HG03442 (cell line): Measurements from ENCODE around the gene FAM163A.

Source experiments
- ATAC-seq: cut with Tn5 transposase; IDR thresholded peaks from one replicate; pipeline ENCODE4 v1.9.1; 2021; ENCODE audit warnings: mild to moderate bottlenecking, moderate library complexity; ENCODE audit not compliant: unreplicated experiment

Gene FAM163A

DNA sequence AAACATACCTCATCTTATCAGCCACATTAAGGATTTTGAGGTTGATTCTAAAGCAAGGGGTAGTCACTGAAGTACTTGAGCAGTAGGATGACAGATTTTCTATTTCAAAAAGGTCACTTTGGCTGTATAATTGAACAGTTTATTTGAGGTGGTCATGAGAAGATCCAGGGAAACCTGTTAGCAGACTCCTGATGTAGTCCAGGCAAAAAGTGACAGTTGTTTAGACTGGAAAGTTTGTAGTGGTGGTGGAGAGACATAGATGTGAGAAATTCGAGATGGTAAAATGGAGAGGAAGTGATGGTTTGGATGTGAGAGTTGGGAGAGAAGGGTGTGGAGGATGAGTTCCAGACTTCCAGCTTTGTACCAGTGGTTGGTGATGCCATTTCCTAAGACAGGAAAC is 7.5 kb downstream of the FAM163A start:
- ATAC-seq, result no peak

DNA sequence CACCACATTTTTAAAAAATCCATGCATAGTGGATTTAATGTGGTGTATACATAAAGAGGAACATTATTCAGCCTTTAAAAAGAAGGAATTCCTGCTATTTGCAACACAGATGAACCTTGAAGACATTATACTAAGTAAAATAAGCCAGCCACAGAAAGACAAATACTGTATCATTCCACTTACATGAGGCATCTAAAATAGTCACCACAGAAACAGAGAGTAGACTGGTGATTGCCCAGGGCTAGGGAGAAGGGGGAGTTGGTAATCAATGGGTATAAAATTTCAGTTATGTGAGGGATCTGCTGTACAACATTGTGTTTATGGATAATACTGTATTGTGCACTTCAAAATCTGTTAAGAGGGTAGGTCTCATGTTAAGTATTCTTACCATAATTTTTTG is 10.0 kb downstream of the FAM163A start:
- ATAC-seq, result no peak

DNA sequence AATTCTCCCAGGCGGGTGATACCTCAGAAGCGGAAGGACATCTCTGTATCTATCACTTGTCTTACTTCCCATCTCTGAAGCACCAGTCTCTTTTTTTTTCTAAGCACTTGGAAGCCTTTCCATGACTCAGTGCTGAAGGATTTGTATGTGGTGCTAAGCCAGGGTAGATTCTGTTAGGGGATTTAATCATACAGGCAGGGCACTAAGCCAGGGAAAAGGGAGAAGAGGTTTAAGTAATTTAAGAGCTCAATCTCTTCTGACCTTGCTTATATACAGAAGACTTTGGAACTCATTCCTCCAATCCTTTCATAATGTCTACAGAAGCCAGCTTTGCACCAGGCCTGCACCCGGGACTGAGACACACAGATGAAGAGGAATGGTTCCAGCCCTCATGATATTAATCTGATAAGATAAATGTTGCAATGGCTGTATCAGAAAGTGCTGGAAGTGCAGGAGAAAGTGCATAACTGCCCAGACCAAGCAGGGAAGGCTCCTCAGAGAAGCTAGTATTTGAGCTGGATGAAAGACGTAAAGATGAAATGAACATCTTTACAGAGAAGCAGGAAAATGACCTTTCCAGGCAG is 11.0 kb downstream of the FAM163A start:
- ATAC-seq, result no peak

DNA sequence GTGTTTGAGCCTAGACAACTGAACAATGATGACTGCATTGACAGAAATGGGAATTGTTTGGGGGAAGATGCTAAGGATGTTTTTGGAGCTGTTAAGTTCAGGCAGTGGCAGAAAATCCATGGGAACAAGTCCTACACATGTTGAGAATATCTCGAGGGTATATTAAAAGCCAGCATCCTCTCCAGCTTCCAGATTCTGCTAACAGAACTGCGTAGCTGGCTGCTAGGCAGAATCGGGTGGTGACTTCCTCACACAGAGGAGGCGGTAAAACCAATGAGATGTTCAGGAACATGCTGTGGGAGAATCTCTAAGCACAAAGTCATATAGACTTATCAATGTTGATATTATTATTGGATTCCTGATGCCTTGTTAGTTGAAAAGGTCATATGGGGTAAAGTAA is 14.8 kb downstream of the FAM163A start:
- no peak for ATAC-seq

DNA sequence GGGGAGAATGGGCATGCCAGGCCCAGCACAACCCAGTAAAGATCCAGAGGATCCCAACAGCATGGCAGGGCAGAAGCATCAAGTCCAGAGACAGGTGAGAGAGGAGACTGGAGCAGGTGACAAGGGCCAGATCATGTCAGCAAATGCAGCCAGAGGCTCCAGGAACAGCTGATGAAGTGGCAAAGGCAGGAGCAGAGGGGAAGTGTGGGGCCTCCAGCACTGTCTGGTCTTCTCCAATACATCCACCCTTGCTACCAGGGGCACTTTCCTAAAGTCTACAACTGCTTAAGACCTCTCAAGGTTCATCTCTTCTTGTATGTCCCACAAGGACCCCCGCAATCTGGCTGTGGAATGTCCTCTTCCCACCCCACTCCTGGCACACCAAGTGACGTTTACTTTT is 17.4 kb downstream of the FAM163A start:
- no peak for ATAC-seq

DNA sequence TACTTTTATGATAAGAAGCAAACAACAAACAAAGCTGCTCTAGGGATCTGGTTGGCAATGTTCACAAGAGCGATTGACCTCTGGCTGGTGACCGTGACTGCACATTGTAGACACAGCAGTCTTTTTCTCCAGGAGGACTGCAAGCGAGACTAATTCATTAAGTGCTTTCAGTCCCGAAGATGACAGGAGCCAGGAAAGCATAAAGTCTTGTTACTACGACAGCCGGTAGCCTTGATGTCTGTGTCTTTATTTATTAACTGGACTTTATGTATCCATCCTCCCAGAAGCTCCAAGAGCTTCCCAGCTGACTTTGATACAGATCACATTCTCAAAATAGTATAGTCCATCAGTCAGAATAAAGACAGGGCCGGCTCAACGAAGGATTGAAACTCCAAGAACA is 18.2 kb downstream of the FAM163A start:
- no peak for ATAC-seq

DNA sequence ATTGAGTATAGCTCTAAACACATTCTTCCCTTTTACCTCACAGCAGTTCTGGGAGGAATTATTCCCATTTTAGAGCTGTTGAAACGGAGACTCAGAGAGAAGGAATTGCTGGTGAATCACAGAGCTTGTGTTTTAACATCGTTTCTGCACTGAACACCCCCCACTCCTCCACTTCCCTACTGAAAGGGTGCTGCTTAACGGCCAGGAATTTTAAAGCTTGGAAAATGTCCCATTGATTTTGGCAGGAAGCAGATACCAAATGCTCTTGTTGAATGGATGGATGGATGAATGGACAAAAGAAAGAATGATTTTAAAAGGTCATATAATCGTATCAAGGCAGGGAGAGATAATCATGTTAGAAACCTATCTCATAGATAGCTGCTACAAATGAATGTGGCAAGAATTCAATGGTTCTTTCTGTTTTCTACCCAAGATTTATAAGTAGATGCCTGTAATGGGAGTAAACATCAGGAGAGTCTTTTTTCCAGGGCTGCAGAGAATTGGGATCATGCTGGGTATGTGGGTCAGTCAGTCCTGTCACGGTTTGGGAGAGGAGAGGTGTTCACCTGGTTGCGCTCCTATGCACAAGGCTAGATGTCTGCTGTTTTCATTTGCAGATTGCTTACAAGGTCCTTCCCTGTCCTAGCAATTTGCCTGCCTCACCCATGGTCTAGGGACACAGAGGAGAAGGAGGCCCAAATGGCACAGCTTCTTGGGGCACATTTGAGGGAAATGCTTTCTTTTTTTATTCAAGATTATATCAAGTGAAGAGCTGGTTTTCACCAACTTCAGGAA is 19.0 kb downstream of the FAM163A start:
- no peak for ATAC-seq

DNA sequence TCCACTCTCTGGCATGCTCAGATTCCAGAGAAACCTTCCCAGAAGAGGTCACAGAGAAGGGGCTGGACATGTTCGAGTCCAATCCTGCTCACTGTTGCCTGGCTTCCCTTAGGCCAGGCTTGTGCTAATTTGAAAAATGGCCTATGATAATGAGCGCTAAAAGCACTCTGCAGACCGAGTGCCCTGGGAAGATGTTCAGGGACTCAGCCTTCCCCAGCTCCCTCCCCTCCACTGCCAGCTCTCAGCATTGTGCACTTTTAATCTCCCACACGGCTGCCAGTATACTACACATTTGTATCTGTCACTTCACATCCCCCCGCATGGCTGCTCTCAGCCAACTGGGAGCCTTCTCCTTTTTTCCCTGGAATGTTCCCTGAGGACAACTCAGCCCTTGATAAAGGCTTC is 24.1 kb downstream of the FAM163A start:
- ATAC-seq, result no peak

DNA sequence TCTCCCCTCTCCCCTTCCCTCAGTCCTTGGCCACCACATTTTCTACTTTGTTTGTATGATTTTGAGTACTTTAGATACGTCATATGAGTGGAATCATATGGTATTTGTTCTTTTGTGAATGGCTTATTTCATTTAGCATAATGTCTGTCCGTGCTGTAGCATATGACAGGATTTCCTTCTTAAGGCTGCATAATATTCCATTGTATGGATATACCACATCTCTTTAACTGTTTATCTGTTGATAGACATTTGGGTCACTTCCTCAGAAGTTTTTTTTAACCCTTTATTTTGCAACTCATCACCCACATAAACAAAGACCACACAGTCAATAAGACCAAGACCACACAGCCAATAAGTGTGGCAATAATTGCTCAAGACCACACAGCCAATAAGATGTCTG is 24.9 kb downstream of the FAM163A start:
- ATAC-seq, result no peak

DNA sequence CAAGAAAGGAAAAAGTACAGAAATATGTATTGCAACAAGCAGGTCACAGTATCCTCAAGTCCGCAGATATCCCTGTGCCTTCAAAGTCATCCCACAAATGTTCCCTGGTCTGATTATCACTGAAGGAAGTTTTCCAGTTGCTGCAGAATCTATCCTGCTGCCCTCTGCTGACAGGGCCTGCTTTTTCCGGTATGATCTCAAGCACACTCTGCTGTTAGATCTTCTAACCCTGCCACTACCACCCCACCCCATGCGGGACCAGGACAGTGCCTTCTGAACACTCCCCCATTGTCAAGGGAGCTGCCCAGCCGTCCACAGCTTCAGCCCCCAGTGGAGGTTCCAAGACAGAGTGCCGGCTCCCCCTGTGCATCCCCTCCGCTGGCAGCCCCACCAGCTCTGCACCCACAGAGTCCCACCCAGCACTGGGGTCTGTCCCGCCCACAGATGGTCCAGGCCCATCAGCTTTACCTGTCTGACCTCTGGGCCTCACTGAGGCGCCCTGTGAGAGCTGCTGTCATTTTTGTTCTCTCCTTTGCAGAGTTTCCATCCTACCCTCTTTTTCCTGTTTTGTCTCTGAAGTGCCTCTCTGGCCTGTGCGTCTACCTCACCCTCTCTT is 27.9 kb downstream of the FAM163A start:
- ATAC-seq, result no peak

DNA sequence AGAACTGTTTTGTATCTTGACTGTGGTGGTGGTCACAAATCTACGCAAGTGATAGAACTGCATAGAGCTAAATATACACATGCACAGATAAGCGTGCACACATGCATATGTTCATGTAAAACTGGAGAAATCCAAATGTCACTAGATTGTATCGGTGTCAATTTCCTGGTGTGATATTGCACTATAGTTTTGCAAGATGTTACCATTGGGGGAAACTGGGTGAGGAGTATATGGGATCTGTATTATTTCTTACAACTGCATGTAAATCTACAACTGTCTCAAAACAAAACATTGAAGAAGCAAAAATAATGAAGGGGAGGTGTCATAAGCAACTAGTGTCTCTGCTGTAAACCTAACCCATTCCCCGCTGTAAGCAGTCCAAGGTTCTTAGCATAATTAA is 30.2 kb downstream of the FAM163A start:
- ATAC-seq, result no peak

DNA sequence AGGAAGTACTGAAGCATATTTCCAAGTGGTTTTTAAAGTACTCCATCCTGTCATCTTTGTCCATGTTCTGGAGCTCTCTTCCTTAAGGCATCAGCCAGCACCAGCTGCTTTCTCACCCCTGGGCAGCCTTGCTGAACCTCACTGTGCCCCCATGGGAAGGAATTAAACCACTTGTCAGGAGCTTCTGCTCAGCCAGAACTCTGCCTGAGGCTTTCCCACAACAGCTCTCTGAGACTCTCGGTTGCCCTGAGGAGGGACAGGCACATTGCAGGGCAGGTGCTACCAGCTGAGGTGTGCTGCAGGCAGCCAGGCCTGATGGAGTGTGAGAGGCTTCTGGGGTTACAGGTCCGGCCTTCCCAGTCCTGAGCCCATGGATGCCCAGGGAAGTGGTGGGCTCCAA is 30.9 kb downstream of the FAM163A start:
- no peak for ATAC-seq

DNA sequence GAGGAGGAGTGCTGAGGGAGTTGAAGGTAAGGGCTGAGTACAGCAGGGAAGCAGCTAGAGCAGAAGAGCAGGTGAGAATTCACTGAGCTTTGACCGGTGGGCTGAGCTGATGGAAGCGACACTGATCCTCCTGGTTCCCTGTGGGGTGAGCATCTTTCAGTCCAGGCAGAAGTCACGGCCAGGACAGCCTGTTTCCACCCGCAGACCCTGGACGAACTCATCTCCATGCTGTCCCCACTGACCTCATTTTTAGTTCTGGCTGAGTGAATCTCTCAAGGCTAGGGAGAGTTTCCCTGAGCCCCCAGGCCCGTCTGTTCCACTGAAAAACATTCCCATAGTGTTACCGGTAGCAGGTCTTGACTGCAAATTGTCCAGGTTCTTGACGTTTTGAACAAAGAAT is 31.5 kb downstream of the FAM163A start:
- ATAC-seq, result no peak

DNA sequence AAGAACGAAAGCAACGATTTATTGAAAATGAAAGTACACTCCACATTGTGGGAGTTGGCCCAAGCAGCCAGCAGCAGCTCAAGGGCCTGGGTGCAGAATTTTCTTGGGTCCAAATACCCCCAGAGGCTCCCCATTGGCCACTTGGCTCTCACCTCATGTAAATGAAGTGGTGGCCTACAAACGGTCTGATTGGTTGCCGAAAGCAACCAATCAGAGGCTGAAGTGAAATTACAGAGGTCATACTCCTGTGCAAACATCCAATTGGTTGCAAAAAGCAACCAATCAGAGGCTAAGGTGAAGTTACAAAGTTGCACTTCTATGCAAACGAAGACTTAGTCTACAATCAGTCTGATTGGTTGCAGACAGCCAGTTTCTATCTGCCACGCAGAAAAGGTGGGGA is 31.9 kb downstream of the FAM163A start:
- ATAC-seq, result no peak

DNA sequence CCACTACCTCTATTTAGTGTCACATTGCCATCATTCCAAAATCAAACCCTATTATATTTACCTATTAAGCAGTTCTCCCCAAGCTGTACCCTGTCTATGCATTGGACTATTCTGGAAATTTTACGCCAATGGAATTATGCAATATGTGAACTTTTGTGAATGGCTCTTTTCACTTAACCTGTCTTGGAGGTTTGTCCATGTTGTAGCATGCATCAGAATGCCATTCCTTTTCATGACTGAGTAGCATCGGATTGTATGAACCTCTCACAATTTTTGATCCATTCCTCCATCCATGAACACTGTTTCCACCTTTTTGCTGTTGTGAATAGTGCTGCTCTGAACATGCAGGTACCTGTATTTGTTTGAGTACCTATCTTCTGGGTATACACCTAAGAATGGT is 33.7 kb downstream of the FAM163A start:
- ATAC-seq, result no peak

DNA sequence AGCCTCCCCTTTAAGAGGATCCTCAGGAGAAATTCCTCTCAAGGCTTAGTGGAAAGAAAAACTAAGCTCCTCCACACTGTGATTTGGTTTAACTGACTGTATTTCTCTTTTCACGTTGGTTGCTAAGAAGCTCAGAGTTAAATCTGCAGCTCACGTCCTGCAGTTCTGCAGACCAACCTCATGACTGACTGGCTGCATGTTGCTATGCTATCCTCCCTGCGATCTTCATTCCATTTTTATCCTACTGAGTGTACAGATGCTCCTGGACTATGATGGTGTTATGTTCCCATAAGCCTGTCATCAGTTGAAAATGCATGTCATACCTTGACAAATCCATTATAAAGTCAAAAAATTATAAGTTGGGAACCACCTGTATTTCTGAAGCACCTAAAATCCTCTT is 34.6 kb downstream of the FAM163A start:
- ATAC-seq, result no peak

DNA sequence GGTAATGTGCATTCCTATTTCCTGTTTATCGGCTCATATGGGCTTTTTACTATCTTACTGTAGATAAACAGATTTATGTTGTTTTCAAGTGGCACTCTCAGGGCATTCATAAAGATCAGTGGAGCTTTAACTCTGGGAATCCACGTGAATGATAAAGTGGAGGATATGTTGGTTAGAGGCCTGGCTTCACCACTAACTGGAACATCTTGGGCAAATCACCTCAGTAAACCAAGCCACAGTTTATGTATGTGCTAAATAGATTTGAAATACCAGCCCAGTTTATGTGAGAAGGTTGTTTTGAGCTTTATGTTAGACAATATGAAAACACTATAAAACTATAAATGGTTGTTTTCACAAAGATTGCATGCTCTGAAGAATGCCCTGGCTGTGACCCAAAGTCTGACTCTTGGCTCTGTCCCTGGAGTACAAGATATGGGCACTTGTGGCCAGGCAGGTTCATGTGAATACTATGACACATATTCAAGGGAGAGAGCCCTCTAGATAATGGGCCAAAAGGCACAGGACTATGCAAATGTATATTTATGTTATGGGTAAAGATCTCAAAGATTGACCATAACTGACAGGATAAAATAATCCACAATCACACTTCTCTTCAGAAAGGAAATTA is 36.7 kb downstream of the FAM163A start:
- ATAC-seq, result no peak

DNA sequence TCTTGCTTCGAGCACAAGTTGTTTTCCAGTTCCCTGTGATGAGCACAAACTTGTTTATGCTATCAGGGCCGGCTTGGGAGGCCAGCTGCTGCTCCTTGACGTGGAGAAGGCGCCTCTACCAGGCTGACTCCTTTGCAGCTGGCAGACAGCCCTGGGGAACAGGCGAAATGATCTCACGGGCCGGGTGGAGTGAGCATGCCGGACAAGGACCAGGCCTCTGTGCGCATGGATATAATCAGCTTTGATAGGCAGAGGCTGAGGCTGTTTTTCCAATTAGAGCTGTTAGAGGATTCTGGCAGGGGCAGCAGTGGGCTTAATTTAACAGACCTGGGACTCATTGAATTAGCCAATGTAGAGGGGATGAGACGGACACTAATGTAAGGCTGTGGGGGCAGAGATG is 38.9 kb downstream of the FAM163A start:
- ATAC-seq, result no peak

DNA sequence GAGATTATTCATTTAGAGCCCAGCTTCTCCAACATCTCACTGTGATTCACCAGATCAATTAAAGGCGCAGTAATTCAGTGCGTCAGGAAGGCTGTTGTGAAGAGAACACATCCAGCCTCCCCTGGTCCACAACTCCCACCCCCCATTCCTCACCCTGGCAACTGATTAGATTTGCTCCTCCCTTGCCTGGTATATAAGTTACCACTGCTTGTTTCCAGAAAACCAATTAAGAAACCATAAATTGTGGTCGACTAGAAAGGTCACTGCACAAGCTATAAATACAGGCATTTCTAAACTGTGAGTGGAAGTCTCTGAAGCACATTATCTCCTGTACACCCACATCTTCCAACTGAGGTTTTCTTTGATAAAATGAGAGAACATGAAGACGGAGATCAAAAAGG is 41.9 kb downstream of the FAM163A start:
- no peak for ATAC-seq

DNA sequence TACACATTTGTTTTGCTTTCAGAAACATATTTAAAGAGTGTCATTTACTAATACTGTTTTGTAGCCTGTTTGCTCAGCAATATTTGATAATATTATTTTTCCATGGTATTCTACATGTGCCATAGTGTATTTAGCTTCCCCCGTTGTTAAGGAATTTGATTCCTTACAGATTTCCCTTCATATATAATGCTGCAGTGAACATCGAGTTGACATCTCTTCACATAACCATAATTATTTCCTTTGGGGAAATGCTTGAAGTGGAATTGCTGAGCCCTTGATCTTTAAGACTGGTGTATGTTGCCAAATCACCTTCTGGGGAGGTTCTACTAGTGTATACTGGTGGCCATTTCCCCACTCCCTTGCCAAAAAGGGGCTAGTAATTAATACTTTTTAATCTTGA is 42.6 kb downstream of the FAM163A start:
- no peak for ATAC-seq

DNA sequence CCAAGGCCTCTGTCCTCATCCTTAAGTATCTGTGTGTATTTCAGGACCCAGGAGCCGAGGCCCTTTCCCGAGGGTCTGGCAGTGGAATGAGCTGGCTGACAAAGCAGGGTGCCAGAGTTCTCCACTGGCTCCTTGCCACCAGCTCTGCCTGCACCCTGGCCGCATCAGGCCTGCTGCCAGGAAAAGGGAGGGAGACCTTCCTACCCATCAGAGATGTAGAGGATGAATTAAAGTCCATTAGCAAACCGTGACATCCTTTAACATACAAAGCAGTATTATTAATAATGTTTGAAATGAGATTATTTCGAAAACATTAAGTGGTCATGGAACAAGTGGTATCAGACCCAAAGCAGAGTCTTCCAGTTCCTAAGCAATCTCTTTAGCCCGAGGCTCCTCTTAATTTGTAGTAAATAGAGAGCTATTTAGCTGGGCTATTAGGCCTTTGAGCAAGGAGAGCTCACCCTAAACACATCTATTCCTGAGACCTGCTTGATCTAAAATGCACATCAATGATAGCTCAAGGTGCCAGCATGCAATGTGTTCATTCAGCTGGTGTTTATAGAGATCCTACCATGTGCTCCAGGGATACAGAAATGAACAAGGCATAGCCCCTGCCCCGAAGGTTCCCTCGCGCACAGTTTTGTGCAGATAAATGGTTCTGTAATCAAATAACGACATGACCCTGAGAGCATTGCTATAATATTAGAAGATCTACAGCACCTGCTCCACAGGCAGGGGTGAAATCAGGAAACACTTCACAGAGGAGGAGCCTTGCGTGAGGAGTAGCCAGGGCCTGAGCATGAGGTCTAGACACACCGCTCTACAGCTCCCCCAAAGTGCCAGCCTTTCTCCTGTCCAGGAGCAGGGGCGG is 44.0 kb downstream of the FAM163A start:
- ATAC-seq, result no peak
